Measurements from ENCODE around the gene NRF1. TPM values are rescaled to one million over a fixed set of nuclear protein-coding genes. Genes with fewer than 3 reads are reported as not detected.
A peak's percentile ranks its signal among the peaks of the same experiment; 100 is the strongest.

Gene NRF1
- total RNA-seq, 1 experiment from 2014 or later: 19.3 TPM

GRCh38 chr7:129676017-129676897 is 64.7 kb downstream of the NRF1 start:
- no peak overlapping the region for H3K18ac ChIP-seq (ENCODE audit: insufficient read length, low read depth, low read length)
- no peak overlapping the region for H3K56ac ChIP-seq (ENCODE audit: insufficient read length, low read depth, low read length)
- no peaks in the 10 kb centered on the region for H3K27me3 ChIP-seq (ENCODE audit: insufficient read depth, low read length)
- no peak for TF ChIP-seq CTCF (conservative IDR thresholded peaks at IDR 0.05)
- H4K20me1 ChIP-seq (ENCODE audit: control insufficient read depth, insufficient read depth, insufficient read length): no peaks in the 10 kb centered on the region
- no peak overlapping the region for H2AK5ac ChIP-seq (ENCODE audit: insufficient read length, low read length)
- WGBS (ENCODE audit: extremely low coverage, insufficient read length, low lambda C conversion rate): no CpG with 5 or more reads among the region's 7 CpGs
- no peak overlapping the region for H2BK20ac ChIP-seq (ENCODE audit: low read depth, low read length, poor library complexity, severe bottlenecking)
- H2AFZ ChIP-seq (ENCODE audit: low read length): no peak overlapping the region
- Mint-ChIP-seq H3K27ac (0 out of 7 replicates have a peak overlapping the region, but pooled peaks of 1 of the 3 experiments have one; percentile 17), H3K4me1 (peaks cover 5 to 7% of the 10 kb centered on the region in 2 experiments), H3K27me3 (ENCODE audit: low read depth) (no peaks in the 10 kb centered on the region), H3K4me3 (no peak overlapping the region), H3K36me3 (ENCODE audit: insufficient read depth in 1 of 3, low read depth in 3 of 3) (peaks cover 21 to 54% (median 36%) of the 10 kb centered on the region in 3 experiments), H3K9me3 (peaks cover 8 to 12% of the 10 kb centered on the region in 2 experiments)
- no peak overlapping the region for H3K4ac ChIP-seq (ENCODE audit: low read depth, low read length)
- no peak overlapping the region for H4K91ac ChIP-seq (ENCODE audit: insufficient read length, low read depth, low read length)
- no peak for DNase-seq
- H3K14ac ChIP-seq (ENCODE audit: insufficient read depth, low read length): no peak overlapping the region
- no peak overlapping the region for H3K27ac ChIP-seq (ENCODE audit: insufficient read length, low read depth, low read length)
- no peak overlapping the region for H2BK5ac ChIP-seq (ENCODE audit: insufficient read length, low read length)
- no peaks in the 10 kb centered on the region for H3K79me1 ChIP-seq (ENCODE audit: insufficient read depth, low read depth, low read length, poor library complexity, severe bottlenecking)
- no peaks in the 10 kb centered on the region for H3K23me2 ChIP-seq (ENCODE audit: insufficient read length, low read depth, low read length, poor library complexity, severe bottlenecking)
- peaks cover 8% of the 10 kb centered on the region for H3K9me3 ChIP-seq (ENCODE audit: control insufficient read depth, low read depth, low read length)
- H4K5ac ChIP-seq (ENCODE audit: insufficient read length, low read depth, low read length): no peak overlapping the region
- H3K79me2 ChIP-seq (ENCODE audit: insufficient read depth, low read length): no peaks in the 10 kb centered on the region
- H2BK120ac ChIP-seq (ENCODE audit: low read depth, low read length, poor library complexity, severe bottlenecking): no peak overlapping the region
- H3T11ph ChIP-seq (ENCODE audit: low read length): no peak overlapping the region
- no peak overlapping the region for H3K23ac ChIP-seq (ENCODE audit: insufficient read length, low read depth, low read length)
- no peak overlapping the region for H2BK15ac ChIP-seq (ENCODE audit: low read depth, low read length)
- no peak overlapping the region for H3K4me2 ChIP-seq (ENCODE audit: insufficient read depth, insufficient read length, low read length)
- H3K9ac ChIP-seq (ENCODE audit: extremely low read depth, insufficient read length, low read length): no peak overlapping the region
- H2BK12ac ChIP-seq (ENCODE audit: insufficient read length, low read depth, low read length): no peak overlapping the region
- no peaks in the 10 kb centered on the region for H3K4me1 ChIP-seq (ENCODE audit: insufficient read depth, low read length)
- no peak overlapping the region for H4K8ac ChIP-seq (replicated peaks; ENCODE audit: insufficient read length, low read depth, low read length)
